Lower leg skin (tissue), 4 donors: ENCODE data around the gene IFT27. TPM values are rescaled to one million over a fixed set of nuclear protein-coding genes. Genes with fewer than 3 reads are reported as not detected.
A peak's percentile ranks its signal among the peaks of the same experiment; 100 is the strongest.
"Not testable (repeated sequence)": the region's sequence is repeated elsewhere in the genome, so short reads cannot be mapped to it uniquely, and the experiment has no call there.

ENCODE experiments used
- DNase-seq, 2 donors: peaks; one replicate each; pipeline ENCODE4 v3.0.0-alpha.2; 2019; ENCODE audit warnings: low spot score in 2 of 2
- H3K4me3 ChIP-seq: fragments of 200-600 bp; sonication (generic); 2 replicates; pipeline ENCODE4 v1.5.1; 2017; ENCODE audit warnings: mild to moderate bottlenecking, low read depth; ENCODE audit not compliant: poor library complexity, severe bottlenecking
- POLR2A ChIP-seq, 2 donors: fragments of 450-650 bp; IDR thresholded peaks; one replicate each; pipeline ENCODE4 v1.6.1; 2016 to 2017; ENCODE audit warnings: antibody characterized with exemption in 2 of 2, mild to moderate bottlenecking in 1 of 2, moderate library complexity in 1 of 2
- WGBS, 2 donors: methylation state at CpG; one replicate each; pipeline ENCODE4 v1.1.5; 2018; 5-methylcytosine and 5-hydroxymethylcytosine counted together
- intact Hi-C: fragments of 100-400 bp; cut with DNase I; formaldehyde crosslinking; loops from one replicate; pipeline ENCODE4 v1.15.0; 2023; ENCODE audit warnings: low total_unique reads
- total RNA-seq, 4 donors: library from RNA; depleted of rRNA; stranded (reverse); fragments of >200 nt; gene quantifications; one replicate each; pipeline ENCODE4 v1.1.0, GENCODE V29; 2016
- TF ChIP-seq, protein P1 (sequence below), 3 donors: fragments of 450-650 bp; IDR thresholded peaks; one replicate each; pipeline ENCODE4 v1.5.1; 2016; ENCODE audit warnings: antibody characterized with exemption in 3 of 3, mild to moderate bottlenecking in 3 of 3, moderate library complexity in 2 of 3

Gene IFT27
- total RNA-seq, 4 donors from 2014 or later = 4.3 to 9.3 (median 8.7) TPM

DNA sequence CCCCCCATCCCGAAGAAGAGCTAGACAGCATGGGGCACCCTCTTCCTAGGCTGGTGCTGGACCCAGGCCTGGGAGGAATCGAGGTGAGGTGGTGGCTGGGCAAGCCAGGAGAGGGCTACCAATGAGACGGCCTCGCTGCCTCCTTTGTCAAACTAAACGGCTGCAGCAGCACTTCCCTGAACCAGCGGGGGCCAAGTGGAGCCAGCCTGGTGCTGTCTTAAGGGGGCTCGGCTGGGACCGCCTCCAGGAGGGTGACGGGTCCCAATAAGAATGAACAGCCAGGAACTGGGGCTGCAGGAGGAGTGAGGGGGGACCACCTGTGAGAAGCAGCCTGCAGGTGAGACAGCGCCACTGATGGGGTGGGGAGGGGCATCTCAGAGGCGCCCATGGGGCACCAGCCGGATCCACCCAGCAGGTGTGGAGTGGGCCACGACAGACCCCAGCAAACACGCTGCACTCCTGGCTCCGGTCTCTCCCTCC is 17.1 kb downstream of the IFT27 start:
- intact Hi-C loops = no loop called here
- peak in 1 of 2 donors; percentile 74 for DNase-seq
- H3K4me3 ChIP-seq = no peak overlapping the region
- 80% methylated on average over 11 to 15 of the region's 15 CpGs for WGBS, 2 donors
- TF ChIP-seq, protein P1, sequence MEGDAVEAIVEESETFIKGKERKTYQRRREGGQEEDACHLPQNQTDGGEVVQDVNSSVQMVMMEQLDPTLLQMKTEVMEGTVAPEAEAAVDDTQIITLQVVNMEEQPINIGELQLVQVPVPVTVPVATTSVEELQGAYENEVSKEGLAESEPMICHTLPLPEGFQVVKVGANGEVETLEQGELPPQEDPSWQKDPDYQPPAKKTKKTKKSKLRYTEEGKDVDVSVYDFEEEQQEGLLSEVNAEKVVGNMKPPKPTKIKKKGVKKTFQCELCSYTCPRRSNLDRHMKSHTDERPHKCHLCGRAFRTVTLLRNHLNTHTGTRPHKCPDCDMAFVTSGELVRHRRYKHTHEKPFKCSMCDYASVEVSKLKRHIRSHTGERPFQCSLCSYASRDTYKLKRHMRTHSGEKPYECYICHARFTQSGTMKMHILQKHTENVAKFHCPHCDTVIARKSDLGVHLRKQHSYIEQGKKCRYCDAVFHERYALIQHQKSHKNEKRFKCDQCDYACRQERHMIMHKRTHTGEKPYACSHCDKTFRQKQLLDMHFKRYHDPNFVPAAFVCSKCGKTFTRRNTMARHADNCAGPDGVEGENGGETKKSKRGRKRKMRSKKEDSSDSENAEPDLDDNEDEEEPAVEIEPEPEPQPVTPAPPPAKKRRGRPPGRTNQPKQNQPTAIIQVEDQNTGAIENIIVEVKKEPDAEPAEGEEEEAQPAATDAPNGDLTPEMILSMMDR (IDR thresholded peaks at IDR 0.05) = no peak
- TF ChIP-seq POLR2A (IDR thresholded peaks at IDR 0.05) = no peak

DNA sequence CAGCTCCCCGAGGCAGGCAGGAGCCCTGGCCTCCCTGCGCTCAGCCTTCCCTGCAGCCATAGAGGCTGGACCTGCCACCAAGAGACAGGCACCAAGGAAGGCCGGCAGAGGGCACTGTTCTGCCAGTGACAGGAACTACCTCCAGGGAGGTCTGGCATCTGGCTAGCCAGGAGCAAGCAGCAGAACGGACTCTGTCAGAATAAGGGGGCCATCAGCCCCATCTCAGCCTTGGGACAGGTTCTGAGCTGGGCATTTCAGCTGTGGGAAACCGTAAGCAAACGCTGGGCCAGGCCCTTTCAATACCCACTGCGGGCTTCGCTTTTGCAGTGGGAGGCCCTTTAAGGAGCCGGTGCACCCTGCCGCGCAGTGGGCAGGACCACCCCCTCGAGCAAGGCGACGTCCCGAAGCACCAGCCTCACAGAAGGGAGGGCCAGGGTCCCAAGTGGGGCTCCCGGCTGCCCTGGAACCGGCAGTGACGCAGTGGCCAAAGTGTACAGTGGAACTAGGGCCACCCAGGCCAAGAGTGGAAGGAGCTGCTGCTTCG is 18.2 kb downstream of the IFT27 start:
- intact Hi-C loops = no loop called here
- peak in 1 of 2 donors; percentile 92 for DNase-seq
- WGBS, 2 donors = 66% methylated on average over 19 of the region's 19 CpGs
- TF ChIP-seq, protein P1 (IDR thresholded peaks at IDR 0.05) = no peak
- TF ChIP-seq POLR2A (IDR thresholded peaks at IDR 0.05) = no peak
- no peak overlapping the region for H3K4me3 ChIP-seq

DNA sequence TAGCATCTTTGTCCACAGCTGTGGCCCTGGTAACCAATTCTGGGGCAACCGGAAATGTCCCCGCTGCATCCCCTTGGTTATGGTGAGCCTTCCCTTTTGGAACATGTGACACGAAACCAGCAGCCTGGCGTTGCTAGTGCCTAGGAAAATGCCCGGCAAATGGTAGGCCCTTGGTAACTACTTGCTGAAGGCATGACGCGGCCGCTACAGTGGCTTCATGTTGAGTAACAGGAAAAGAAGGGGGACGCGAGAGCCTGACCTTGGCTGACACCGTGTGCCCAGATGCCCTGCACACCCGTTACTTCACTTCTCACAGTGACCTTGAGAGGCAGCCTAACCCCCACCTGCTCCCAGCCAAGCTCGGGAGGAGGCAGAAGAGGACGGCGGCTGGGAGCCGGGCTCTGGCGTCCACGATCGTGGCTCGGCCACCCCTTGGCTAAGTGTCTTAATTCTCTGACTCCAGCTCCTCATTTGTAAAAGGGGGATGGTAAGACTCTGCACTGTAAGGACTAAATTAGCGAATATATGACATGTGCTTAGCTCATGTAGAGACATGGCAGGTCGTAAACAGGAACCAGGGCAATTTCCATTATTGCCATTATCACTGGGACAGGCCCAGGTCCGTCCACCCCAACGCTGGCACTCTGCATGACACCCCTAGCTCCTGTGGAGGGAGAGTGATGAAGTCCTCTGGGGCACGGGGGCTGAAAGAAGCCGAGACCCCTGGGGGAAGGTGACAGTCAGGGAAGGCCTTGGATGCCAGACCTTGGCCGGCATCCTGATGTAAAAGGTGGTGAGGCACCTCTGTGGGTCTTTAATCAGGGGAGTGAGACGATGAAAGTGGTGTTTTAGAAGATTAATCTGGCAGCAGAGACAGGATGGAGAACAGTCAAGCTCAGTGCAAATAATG is 18.9 kb downstream of the IFT27 start:
- H3K4me3 ChIP-seq = no peak overlapping the region
- peak in 1 of 2 donors; percentile 68 for DNase-seq
- TF ChIP-seq, protein P1 (IDR thresholded peaks at IDR 0.05) = no peak
- TF ChIP-seq POLR2A (IDR thresholded peaks at IDR 0.05) = no peak
- intact Hi-C loops = no loop called here
- WGBS, 2 donors = 64 to 66% methylated on average over 26 to 28 of the region's 28 CpGs

DNA sequence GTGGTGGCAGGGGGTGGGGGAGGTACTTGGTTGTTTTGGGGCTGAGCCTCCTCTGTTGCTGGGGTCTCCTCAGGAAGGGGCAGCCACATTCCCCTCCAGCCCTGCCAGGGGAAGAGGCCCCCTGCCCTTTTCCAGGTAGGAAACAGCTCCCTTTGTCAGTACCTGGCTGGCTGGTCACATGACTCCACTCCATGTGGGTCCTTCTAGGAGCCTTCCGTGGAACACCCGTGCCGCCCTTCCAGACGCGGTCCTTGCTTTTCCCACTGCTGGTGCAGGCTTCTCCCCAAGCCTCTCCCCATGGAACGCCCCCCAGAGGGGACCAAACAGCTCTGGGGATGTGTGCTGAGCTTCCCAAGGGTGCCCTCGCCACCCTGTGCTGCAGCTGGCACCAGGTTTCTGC is 19.9 kb downstream of the IFT27 start:
- TF ChIP-seq, protein P1 (IDR thresholded peaks at IDR 0.05) = no peak
- TF ChIP-seq POLR2A (IDR thresholded peaks at IDR 0.05) = no peak
- DNase-seq = peak in 1 of 2 donors; percentile 70
- intact Hi-C loops = no loop called here
- 59 to 60% methylated on average over 7 of the region's 7 CpGs for WGBS, 2 donors
- H3K4me3 ChIP-seq = no peak overlapping the region

DNA sequence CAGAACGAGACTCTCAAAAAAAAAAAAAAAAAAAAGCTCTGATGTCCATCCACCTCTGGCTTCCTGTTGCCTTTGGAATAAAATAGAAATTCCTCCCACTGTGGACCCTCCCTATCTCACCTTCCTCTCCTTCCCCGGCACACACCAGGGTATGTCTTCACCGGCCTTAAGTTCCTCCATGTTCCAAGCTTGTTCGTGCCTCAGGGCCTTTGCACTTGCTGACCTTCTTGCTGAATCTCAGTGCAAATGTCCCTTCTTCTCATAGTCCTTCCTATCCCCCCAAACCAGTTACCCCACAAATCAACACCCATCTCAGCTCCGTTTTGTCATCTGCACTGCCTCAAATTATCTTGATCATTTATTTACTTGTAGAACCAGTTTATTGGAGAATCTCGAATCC is 20.6 kb downstream of the IFT27 start:
- TF ChIP-seq, protein P1 (IDR thresholded peaks at IDR 0.05) = no peak
- TF ChIP-seq POLR2A (IDR thresholded peaks at IDR 0.05) = no peak
- intact Hi-C loops = no loop called here

DNA sequence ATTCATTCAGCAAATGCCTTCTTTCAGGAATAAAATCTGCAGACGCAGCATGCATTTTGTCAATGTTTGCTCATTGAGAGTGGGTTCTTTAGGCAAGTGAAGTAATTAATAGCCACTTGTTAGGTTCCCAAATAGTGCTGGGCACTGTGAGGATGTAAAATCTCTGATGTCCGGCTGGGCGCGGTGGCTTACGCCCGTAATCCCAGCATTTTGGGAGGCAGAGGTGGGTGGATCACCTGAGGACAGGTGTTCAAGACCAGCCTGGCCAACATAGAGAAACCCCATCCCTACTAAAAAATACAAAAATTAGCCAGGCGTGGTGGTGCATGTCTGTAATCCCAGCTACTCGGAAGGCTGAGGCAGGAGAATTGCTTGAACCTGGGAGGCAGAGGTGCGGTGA is 21.0 kb downstream of the IFT27 start:
- DNase-seq = peak in 1 of 2 donors; percentile 64
- WGBS, 2 donors = 92 to 93% methylated on average over 9 of the region's 9 CpGs
- intact Hi-C loops, H3K4me3 ChIP-seq: not testable (repeated sequence)

More for the DNA sequence above, 20.6 kb downstream of the IFT27 start:
- H3K4me3 ChIP-seq = no peak overlapping the region
- 80 to 83% methylated on average over 6 of the region's 6 CpGs for WGBS, 2 donors
- DNase-seq = peak in 1 of 2 donors; percentile 70
